H7 (cell line): ENCODE results near the gene WDR54. TPM values are rescaled to one million over a fixed set of nuclear protein-coding genes. Genes with fewer than 3 reads are reported as not detected.

ENCODE experiments used
- DNase-seq: peaks from one replicate; pipeline ENCODE4 v3.0.0; 2012
- H3K27me3 ChIP-seq: 2 replicates; pipeline ENCODE4 v1.6.0; 2011; ENCODE audit warnings: mild to moderate bottlenecking, low read length; ENCODE audit not compliant: control insufficient read depth, insufficient read depth
- H3K36me3 ChIP-seq: replicated peaks from 2 replicates; pipeline ENCODE4 v1.5.1; 2011; ENCODE audit warnings: low read length; ENCODE audit not compliant: control insufficient read depth, insufficient read depth
- H3K4me3 ChIP-seq: 2 replicates; pipeline ENCODE4 v1.5.1; 2011; ENCODE audit warnings: low read depth, mild to moderate bottlenecking, control low read depth, low read length, moderate library complexity; ENCODE audit not compliant: insufficient read depth
- total RNA-seq: library from RNA; depleted of rRNA; stranded (reverse); fragments of >200 nt; shearing (Covaris generic); gene quantifications from 2 replicates; pipeline ENCODE4 v1.2.3, GENCODE V29; 2014

Gene WDR54
- total RNA-seq, 1 experiment from 2014 or later, result 38.0 TPM

DNA sequence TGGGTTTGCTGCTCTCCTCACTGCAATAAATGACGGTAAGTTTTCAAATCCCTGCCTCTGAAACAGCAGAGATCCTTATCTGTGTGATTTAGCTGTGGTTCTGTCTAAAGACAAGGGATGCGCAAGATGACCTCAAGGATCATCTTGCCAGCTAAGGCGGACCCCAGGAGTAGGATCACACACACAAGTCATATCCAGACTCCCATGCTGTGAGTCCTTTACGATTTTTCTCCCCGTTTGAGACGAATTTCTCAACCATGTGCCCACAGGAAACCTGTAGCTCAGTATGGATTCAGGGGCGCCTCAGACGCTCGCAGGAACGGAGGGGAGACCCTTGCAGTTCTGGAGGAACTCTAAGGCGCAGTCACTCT lies 30.3 kb upstream of the WDR54 start:
- no peaks in the 10 kb centered on the region for H3K27me3 ChIP-seq
- H3K36me3 ChIP-seq, result no peaks in the 10 kb centered on the region; the same call in 1 of the 2 replicates
- DNase-seq, result no peak
- H3K4me3 ChIP-seq, result peak overlapping the region; percentile 81

- Histone ChIP-seq H3K36me3 (no peaks in the 10 kb centered on the region; the same call in 1 of the 2 replicates), H3K4me3 (peak overlapping the region; percentile 81), H3K27me3 (no peaks in the 10 kb centered on the region)
- DNase-seq, result peak; percentile 95
These were observed 29.7 kb upstream of the WDR54 start for GRCh38 chr2:74391580-74392448.

- Histone ChIP-seq H3K4me3 (no peak overlapping the region), H3K36me3 (no peaks in the 10 kb centered on the region; the same call in 1 of the 2 replicates), H3K27me3 (no peaks in the 10 kb centered on the region)
- DNase-seq, result no peak
These were observed 29.1 kb upstream of the WDR54 start for GRCh38 chr2:74392449-74392743.

DNA sequence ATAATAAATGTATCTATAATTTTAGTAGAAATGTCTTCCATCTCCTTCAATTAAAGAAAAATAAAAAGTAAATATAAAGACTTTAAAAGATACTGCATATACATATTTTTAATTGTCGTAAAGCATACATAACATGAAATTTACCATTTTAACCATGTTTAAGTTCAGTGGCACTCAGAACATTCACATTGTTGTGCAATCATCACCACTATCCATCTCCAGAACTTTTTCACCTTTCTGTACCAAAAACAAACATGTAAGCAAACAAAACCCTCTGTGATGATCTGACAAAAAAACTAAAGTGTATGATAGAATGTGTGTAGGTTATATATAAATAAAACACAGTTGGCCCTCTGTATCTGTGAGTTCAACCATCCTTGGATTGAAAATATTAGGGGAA lies 28.0 kb upstream of the WDR54 start:
- H3K36me3 ChIP-seq, result no peaks in the 10 kb centered on the region; the same call in 1 of the 2 replicates
- no peak overlapping the region for H3K4me3 ChIP-seq
- no peak for DNase-seq
- H3K27me3 ChIP-seq, result no peaks in the 10 kb centered on the region

DNA sequence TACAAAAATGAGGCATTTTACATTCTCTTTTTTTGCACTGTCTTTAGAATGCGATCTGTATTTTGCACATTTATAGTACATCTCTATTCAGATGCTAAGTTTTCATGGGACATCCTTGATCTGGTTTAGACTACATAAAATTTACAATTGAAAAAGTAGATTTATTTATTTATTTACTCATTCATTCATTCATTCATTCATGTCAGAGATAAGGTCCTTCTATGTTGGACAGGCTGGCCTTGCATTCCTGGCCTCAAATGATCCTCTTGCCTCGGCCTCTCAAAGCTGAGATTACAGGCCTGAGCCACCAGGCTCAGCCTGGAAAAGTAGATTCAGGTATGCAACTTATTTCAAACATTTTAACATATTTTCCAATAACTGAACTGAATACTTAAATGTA lies 25.4 kb upstream of the WDR54 start:
- Histone ChIP-seq H3K27me3 (no peaks in the 10 kb centered on the region), H3K36me3 (no peaks in the 10 kb centered on the region), H3K4me3 (no peak overlapping the region)
- no peak for DNase-seq

- no peak for DNase-seq
- Histone ChIP-seq H3K27me3 (no peaks in the 10 kb centered on the region), H3K36me3 (no peaks in the 10 kb centered on the region), H3K4me3 (no peak overlapping the region)
These were observed 21.7 kb upstream of the WDR54 start for GRCh38 chr2:74399785-74400184.

- no peaks in the 10 kb centered on the region for H3K27me3 ChIP-seq
- H3K4me3 ChIP-seq, result no peak overlapping the region
- H3K36me3 ChIP-seq, result no peaks in the 10 kb centered on the region
- no peak for DNase-seq
These were observed 19.6 kb upstream of the WDR54 start for GRCh38 chr2:74401891-74402290.

- no peaks in the 10 kb centered on the region for H3K36me3 ChIP-seq
- DNase-seq, result no peak
- no peak overlapping the region for H3K4me3 ChIP-seq
- no peaks in the 10 kb centered on the region; the same call in 1 of the 2 replicates for H3K27me3 ChIP-seq
These were observed 15.5 kb upstream of the WDR54 start for GRCh38 chr2:74406035-74406434.

DNA sequence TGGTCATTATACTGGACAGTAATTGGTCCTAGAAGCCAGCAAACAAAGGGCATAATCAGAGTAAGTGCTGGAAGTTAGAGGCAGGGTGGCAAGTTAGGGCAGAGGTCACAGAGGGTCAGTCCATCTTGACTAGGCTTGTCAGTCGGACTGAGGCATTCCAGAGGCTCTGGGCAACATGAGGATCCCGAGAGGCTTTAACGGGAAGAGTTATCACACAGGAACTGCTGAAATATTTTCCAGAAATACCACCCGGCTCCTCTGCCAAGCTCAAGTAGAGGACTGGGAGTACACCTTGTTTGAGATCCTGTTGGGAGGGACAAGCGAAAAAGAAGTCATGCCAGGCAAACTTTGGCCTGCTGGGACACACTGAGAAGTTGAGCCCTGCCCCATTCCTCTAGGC lies 13.8 kb upstream of the WDR54 start:
- H3K36me3 ChIP-seq, result no peaks in the 10 kb centered on the region
- H3K27me3 ChIP-seq, result no peaks in the 10 kb centered on the region; the same call in 1 of the 2 replicates

DNA sequence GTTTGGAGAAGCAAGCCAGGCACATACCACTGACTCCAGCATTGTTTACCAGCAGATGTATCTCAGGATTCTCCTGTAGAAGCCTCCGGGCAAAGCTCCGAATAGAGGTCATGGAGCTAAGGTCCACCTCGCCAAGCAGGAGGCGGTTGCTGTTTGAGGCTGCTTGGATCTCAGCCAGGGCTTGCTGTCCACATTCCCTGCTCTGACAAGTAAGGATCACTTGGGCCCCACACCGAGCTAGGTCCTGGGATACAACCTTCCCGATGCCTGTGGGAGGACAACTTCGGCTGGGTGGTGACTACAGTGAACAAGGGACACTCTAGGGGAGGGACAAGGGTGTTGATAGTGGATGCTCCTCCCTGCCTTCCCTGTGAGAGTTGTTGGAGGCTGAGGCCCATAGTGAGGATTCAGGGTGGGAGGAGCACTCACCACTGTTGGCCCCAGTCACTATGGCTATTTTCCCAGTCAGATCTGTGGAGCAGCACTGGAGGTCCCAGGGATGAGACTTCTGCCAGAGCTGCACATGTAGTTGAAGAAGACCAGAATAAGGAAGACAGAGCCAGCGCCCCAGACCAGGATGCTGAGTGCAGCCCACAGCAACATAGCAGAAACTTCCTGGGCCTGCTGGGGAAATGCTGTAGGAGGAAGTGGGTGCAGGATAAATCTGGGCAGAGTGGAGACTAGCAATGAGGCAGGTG lies 8.4 kb upstream of the WDR54 start:
- H3K4me3 ChIP-seq, result no peak overlapping the region
- H3K36me3 ChIP-seq, result no peaks in the 10 kb centered on the region
- no peaks in the 10 kb centered on the region; the same call in 1 of the 2 replicates for H3K27me3 ChIP-seq
- DNase-seq, result no peak

More for the DNA sequence above, 13.8 kb upstream of the WDR54 start:
- no peak for DNase-seq
- no peak overlapping the region for H3K4me3 ChIP-seq

DNA sequence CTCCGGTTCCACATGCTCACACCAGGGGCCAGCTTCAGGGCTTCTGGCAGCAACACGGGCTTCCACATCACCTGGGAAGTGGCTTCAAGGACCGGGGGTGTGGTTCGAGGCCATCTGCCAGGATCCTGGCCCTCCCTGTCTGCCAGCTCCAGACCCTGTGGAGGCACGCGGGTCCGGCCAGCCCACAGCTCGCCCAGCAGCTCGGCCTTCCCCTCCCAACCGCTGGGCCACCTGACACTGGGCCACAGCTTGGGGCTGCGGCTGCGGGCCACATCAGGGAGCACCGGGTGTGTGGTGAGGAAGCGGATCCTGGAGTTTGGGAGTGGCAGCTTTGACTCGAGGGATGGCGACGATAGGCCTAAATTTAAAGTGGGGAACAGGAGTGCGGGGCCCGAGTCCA lies 7.1 kb upstream of the WDR54 start:
- Histone ChIP-seq H3K36me3 (no peaks in the 10 kb centered on the region), H3K27me3 (no peaks in the 10 kb centered on the region; the same call in 1 of the 2 replicates), H3K4me3 (no peak overlapping the region)
- no peak for DNase-seq

GRCh38 chr2:74414881-74415761 lies 6.4 kb upstream of the WDR54 start:
- Histone ChIP-seq H3K4me3 (no peak overlapping the region), H3K36me3 (no peaks in the 10 kb centered on the region), H3K27me3 (peaks cover 1% of the 10 kb centered on the region; the same call in 1 of the 2 replicates)
- peak; percentile 64 for DNase-seq

DNA sequence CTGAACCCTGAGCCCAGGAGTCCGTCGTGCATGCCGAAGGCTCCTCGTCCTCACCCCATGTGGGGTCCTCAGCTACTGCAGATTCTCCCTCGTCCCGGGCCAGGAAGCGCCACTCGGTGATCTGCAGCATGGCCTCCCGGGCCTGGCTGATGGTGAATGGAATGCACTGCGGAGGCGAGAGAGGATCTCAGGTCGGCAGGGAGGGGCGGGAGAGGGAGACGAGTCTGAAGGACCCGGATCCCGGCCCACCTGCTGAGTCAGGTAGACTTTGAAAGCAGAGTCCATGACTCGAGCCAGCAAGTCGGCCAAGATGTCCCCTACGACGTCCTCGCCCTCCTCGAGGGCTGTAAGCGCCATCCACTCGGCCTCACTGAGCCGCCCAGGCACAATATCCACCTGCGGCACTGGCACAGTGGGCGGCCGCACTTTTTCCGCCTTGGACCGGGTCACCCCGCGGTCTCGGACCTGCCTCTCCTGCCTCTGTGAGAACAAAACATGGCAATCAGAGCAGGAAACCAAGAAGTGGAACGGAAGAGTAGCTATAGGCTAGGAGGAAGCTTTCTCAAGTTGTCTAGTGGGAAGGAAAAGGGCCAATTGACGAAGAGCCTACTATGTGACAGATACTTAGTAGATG lies 5.7 kb upstream of the WDR54 start:
- peaks cover 6% of the 10 kb centered on the region; the same call in 1 of the 2 replicates for H3K27me3 ChIP-seq
- H3K36me3 ChIP-seq, result no peaks in the 10 kb centered on the region
- peak; percentile 78 for DNase-seq
- H3K4me3 ChIP-seq, result no peak overlapping the region

GRCh38 chr2:74416778-74417177 lies 4.8 kb upstream of the WDR54 start:
- Histone ChIP-seq H3K27me3 (peaks cover 8% of the 10 kb centered on the region; the same call in 1 of the 2 replicates), H3K4me3 (no peak overlapping the region), H3K36me3 (no peaks in the 10 kb centered on the region)
- DNase-seq, result peak; percentile 62
